Activated T-cell treated with anti-CD3 and anti-CD28 coated beads for 4 hours (primary cell): ENCODE data around the gene CACNG1.

Experiments
- DNase-seq: peaks from one replicate; pipeline ENCODE4 v3.0.0-alpha.2; 2020

CACNG1 gene

GRCh38 chr17:67052720-67053437 is 8.5 kb downstream of the CACNG1 start:
- DNase-seq, result no peak

GRCh38 chr17:67053438-67054000 is 9.2 kb downstream of the CACNG1 start:
- DNase-seq, result no peak

- DNase-seq, result no peak
These were observed 9.7 kb downstream of the CACNG1 start for GRCh38 chr17:67054011-67054591.

- no peak for DNase-seq
These were observed 10.3 kb downstream of the CACNG1 start for GRCh38 chr17:67054608-67055007.

GRCh38 chr17:67055041-67055443 is 10.7 kb downstream of the CACNG1 start:
- no peak for DNase-seq

GRCh38 chr17:67055811-67056745 is 11.7 kb downstream of the CACNG1 start:
- DNase-seq, result no peak

GRCh38 chr17:67056746-67057490 is 12.6 kb downstream of the CACNG1 start:
- no peak for DNase-seq

- DNase-seq, result no peak
These were observed 13.7 kb downstream of the CACNG1 start for GRCh38 chr17:67058036-67058435.

GRCh38 chr17:67059372-67059771 is 15.0 kb downstream of the CACNG1 start:
- no peak for DNase-seq

GRCh38 chr17:67063141-67063540 is 18.8 kb downstream of the CACNG1 start:
- DNase-seq, result no peak

GRCh38 chr17:67066717-67067116 is 22.4 kb downstream of the CACNG1 start:
- no peak for DNase-seq

- DNase-seq, result no peak
These were observed 23.5 kb downstream of the CACNG1 start for GRCh38 chr17:67067571-67068482.

GRCh38 chr17:67068999-67069398 is 24.6 kb downstream of the CACNG1 start:
- no peak for DNase-seq

GRCh38 chr17:67069603-67070136 is 25.3 kb downstream of the CACNG1 start:
- no peak for DNase-seq

GRCh38 chr17:67071595-67071994 is 27.2 kb downstream of the CACNG1 start:
- DNase-seq, result no peak

GRCh38 chr17:67072885-67073284 is 28.5 kb downstream of the CACNG1 start:
- DNase-seq, result no peak

GRCh38 chr17:67074781-67075180 is 30.4 kb downstream of the CACNG1 start:
- DNase-seq, result no peak

GRCh38 chr17:67076290-67076689 is 31.9 kb downstream of the CACNG1 start:
- DNase-seq, result no peak

- no peak for DNase-seq
These were observed 33.9 kb downstream of the CACNG1 start for GRCh38 chr17:67078292-67078691.

GRCh38 chr17:67079491-67079890 is 35.1 kb downstream of the CACNG1 start:
- DNase-seq, result no peak

GRCh38 chr17:67080804-67081203 is 36.5 kb downstream of the CACNG1 start:
- DNase-seq, result no peak
